Testis (tissue), 3 donors: ENCODE results near the gene IFT43. TPM values are rescaled to one million over a fixed set of nuclear protein-coding genes. Genes with fewer than 3 reads are reported as not detected.

ENCODE experiments used
- DNase-seq: peaks from one replicate; pipeline ENCODE4 v3.0.0-alpha.2; 2019
- H3K27ac ChIP-seq, 2 donors: fragments of 200-600 bp; sonication (generic); one replicate each; pipeline ENCODE4 v1.5.1; 2019
- H3K27me3 ChIP-seq: fragments of 200-600 bp; sonication (generic); one replicate; pipeline ENCODE4 v1.5.1; 2019
- H3K36me3 ChIP-seq: fragments of 200-600 bp; sonication (generic); one replicate; pipeline ENCODE4 v1.5.1; 2017; ENCODE audit warnings: low read depth; ENCODE audit errors: missing control alignments
- H3K4me1 ChIP-seq: fragments of 200-600 bp; sonication (generic); one replicate; pipeline ENCODE4 v1.5.1; 2019
- H3K4me3 ChIP-seq, 2 donors: fragments of 200-600 bp; sonication (generic); one replicate each; pipeline ENCODE4 v1.5.1; 2017 to 2019
- H3K9me3 ChIP-seq: fragments of 200-600 bp; sonication (generic); one replicate; pipeline ENCODE4 v1.5.1; 2017
- POLR2A ChIP-seq: fragments of 450-650 bp; IDR thresholded peaks from one replicate; pipeline ENCODE4 v1.6.1; 2017; ENCODE audit warnings: antibody characterized with exemption, mild to moderate bottlenecking, moderate library complexity
- whole genome bisulfite sequencing, 2 donors: methylation state at CpG; one replicate each; pipeline ENCODE4 v1.1.5; 2018; 5-methylcytosine and 5-hydroxymethylcytosine counted together
- intact Hi-C: fragments of 100-400 bp; cut with DNase I; formaldehyde crosslinking; loops from one replicate; pipeline ENCODE4 v1.15.1; 2023; ENCODE audit warnings: low total_unique reads
- polyA plus RNA-seq: library from polyadenylated mRNA; stranded (reverse); fragments of 350-450 nt; fragmentation: Illumina TruSeq; extraction: RNeasy Lipid Tissue Mini Kit (QIAGEN cat#74804); gene quantifications from one replicate; pipeline ENCODE4 v1.2.3, GENCODE V29; 2014; ENCODE audit warnings: low read depth, low replicate concordance; ENCODE audit not compliant: insufficient read depth
- total RNA-seq, 2 donors: library from RNA; depleted of rRNA; stranded (reverse); fragments of >200 nt; gene quantifications; one replicate each; pipeline ENCODE4 v1.2.3, GENCODE V29; 2016
- TF ChIP-seq, protein P1 (sequence below), 3 experiments: fragments of 450-650 bp in 2 of 3; fragments of 200-600 bp in 1 of 3; sonication (generic) in 1 of 3; IDR thresholded peaks; one replicate each; pipeline ENCODE4 v1.5.1; 2016 to 2019; ENCODE audit warnings: antibody characterized with exemption in 3 of 3, mild to moderate bottlenecking in 2 of 3, moderate library complexity in 1 of 3

IFT43 gene
- total and polyA plus RNA-seq, 3 donors from 2014 or later = 55.1 to 85.4 (median 68.4) TPM

DNA sequence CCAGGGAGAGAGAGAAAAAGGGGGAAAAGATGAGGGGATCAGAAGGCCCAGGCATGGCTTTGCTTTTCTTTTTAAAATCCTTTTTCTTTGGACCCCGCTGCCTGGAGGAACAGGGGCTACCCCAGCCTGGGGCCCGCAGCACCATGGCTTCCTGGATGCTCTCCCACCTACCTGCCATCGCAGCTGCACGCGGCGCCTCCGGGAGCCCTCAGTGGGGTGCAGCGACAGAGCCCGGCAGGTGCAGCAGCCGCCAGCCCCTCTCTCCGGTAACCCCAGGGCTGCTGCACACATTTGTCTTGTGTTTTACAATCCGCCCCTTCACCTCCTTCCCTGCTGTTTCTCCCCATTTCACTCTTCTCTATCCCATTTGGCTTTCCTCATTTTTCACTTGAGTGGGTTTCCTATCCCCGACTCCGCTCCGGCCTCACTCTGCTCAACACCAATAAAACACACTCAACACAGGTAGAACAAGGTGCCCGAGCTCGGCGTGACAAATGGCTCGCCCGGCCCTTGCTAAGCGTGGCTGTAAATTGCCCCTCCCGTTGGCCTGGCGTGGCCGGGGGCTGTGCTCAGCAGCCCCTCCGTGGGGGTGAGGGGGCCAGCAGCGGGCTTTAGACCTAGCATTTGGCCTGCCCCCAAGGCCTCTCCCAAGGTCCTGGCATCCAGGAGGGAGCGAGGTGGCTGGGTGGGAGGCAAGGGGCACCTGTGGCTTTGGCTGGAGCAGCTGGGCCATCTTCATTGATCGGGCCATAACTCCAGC lies 113.5 kb downstream of the IFT43 start:
- WGBS, 2 donors = 85 to 89% methylated on average over 25 to 28 of the region's 28 CpGs
- DNase-seq = no peak
- Histone ChIP-seq H3K27me3 (no peaks in the 10 kb centered on the region), H3K4me1 (no peaks in the 10 kb centered on the region), H3K36me3 (no peaks in the 10 kb centered on the region), H3K9me3 (no peaks in the 10 kb centered on the region), H3K27ac (no peak overlapping the region), H3K4me3 (no peak overlapping the region)
- TF ChIP-seq POLR2A = no peak
- TF ChIP-seq, protein P1, sequence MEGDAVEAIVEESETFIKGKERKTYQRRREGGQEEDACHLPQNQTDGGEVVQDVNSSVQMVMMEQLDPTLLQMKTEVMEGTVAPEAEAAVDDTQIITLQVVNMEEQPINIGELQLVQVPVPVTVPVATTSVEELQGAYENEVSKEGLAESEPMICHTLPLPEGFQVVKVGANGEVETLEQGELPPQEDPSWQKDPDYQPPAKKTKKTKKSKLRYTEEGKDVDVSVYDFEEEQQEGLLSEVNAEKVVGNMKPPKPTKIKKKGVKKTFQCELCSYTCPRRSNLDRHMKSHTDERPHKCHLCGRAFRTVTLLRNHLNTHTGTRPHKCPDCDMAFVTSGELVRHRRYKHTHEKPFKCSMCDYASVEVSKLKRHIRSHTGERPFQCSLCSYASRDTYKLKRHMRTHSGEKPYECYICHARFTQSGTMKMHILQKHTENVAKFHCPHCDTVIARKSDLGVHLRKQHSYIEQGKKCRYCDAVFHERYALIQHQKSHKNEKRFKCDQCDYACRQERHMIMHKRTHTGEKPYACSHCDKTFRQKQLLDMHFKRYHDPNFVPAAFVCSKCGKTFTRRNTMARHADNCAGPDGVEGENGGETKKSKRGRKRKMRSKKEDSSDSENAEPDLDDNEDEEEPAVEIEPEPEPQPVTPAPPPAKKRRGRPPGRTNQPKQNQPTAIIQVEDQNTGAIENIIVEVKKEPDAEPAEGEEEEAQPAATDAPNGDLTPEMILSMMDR (IDR thresholded peaks at IDR 0.05) = no peak
- intact Hi-C loops = no loop called here

- WGBS, 2 donors = 64 to 76% methylated on average over 14 of the region's 14 CpGs
- TF ChIP-seq, protein P1 (IDR thresholded peaks at IDR 0.05) = no peak
- no peak for TF ChIP-seq POLR2A
- no peak for DNase-seq
- intact Hi-C loops = no loop called here
- no peaks in the 10 kb centered on the region for H3K4me1 ChIP-seq
- H3K9me3 ChIP-seq = no peaks in the 10 kb centered on the region
- no peak overlapping the region for H3K27ac ChIP-seq
- H3K27me3 ChIP-seq = no peaks in the 10 kb centered on the region
- H3K36me3 ChIP-seq = no peaks in the 10 kb centered on the region
- H3K4me3 ChIP-seq = no peak overlapping the region
Observed at GRCh38 chr14:76100236-76100635, 114.7 kb downstream of the IFT43 start.

- 55 to 72% methylated on average over 10 of the region's 10 CpGs for WGBS, 2 donors
- H3K27ac ChIP-seq = no peak overlapping the region
- intact Hi-C loops = no loop called here
- no peaks in the 10 kb centered on the region for H3K4me1 ChIP-seq
- DNase-seq = no peak
- H3K27me3 ChIP-seq = no peaks in the 10 kb centered on the region
- no peaks in the 10 kb centered on the region for H3K9me3 ChIP-seq
- TF ChIP-seq POLR2A = no peak
- TF ChIP-seq, protein P1 (IDR thresholded peaks at IDR 0.05) = no peak
- H3K36me3 ChIP-seq = no peaks in the 10 kb centered on the region
- H3K4me3 ChIP-seq = no peak overlapping the region
Observed at GRCh38 chr14:76101391-76102379, 116.1 kb downstream of the IFT43 start.

- no peak overlapping the region for H3K27ac ChIP-seq
- H3K4me1 ChIP-seq = no peaks in the 10 kb centered on the region
- no peaks in the 10 kb centered on the region for H3K36me3 ChIP-seq
- WGBS, 2 donors = 86 to 88% methylated on average over 8 of the region's 8 CpGs
- H3K4me3 ChIP-seq = no peak overlapping the region
- H3K9me3 ChIP-seq = no peaks in the 10 kb centered on the region
- intact Hi-C loops = no loop called here
- no peaks in the 10 kb centered on the region for H3K27me3 ChIP-seq
- TF ChIP-seq, protein P1 (IDR thresholded peaks at IDR 0.05) = no peak
- no peak for TF ChIP-seq POLR2A
- no peak for DNase-seq
Observed at GRCh38 chr14:76104802-76105355, 119.3 kb downstream of the IFT43 start.
